ENCODE data around the gene FSTL1.

FSTL1 gene

GRCh38 chr3:120468635-120469295 is 18.0 kb upstream of the FSTL1 start:
- DNase-seq, result no peak

- no peak for DNase-seq
Measured at GRCh38 chr3:120462409-120462959, 11.7 kb upstream of the FSTL1 start.

- DNase-seq, result no peak
Measured at GRCh38 chr3:120461416-120461815, 10.6 kb upstream of the FSTL1 start.

- no peak for DNase-seq
Measured at GRCh38 chr3:120460862-120461261, 10.1 kb upstream of the FSTL1 start.

- DNase-seq, result no peak
Measured at GRCh38 chr3:120460181-120460790, 9.5 kb upstream of the FSTL1 start.

- DNase-seq, result no peak
Measured at GRCh38 chr3:120459196-120459595, 8.4 kb upstream of the FSTL1 start.

GRCh38 chr3:120457827-120458226 is 7.0 kb upstream of the FSTL1 start:
- no peak for DNase-seq

- no peak for DNase-seq
Measured at GRCh38 chr3:120454076-120454689, 3.4 kb upstream of the FSTL1 start.

- DNase-seq, result no peak
Measured at GRCh38 chr3:120452816-120453215, 2.0 kb upstream of the FSTL1 start.

- no peak for DNase-seq
Measured at GRCh38 chr3:120451806-120452205, 1.0 kb upstream of the FSTL1 start.

- DNase-seq, result no peak
Measured at GRCh38 chr3:120451272-120451761, 525 bp upstream of the FSTL1 start.

- peak; percentile 15 for DNase-seq
Measured at GRCh38 chr3:120449701-120450599, 842 bp downstream of the FSTL1 start.

- DNase-seq, result no peak
Measured at GRCh38 chr3:120449251-120449650, 1.5 kb downstream of the FSTL1 start.

GRCh38 chr3:120448756-120449155 is 2.0 kb downstream of the FSTL1 start:
- no peak for DNase-seq

GRCh38 chr3:120446891-120447668 is 3.7 kb downstream of the FSTL1 start:
- no peak for DNase-seq

- DNase-seq, result no peak
Measured at GRCh38 chr3:120445654-120446053, 5.1 kb downstream of the FSTL1 start.

- no peak for DNase-seq
Measured at GRCh38 chr3:120443626-120444123, 7.1 kb downstream of the FSTL1 start.

GRCh38 chr3:120442975-120443517 is 7.7 kb downstream of the FSTL1 start:
- DNase-seq, result no peak

GRCh38 chr3:120441776-120442175 is 9.0 kb downstream of the FSTL1 start:
- no peak for DNase-seq

- DNase-seq, result no peak
Measured at GRCh38 chr3:120440762-120441161, 10.0 kb downstream of the FSTL1 start.

GRCh38 chr3:120440001-120440703 is 10.6 kb downstream of the FSTL1 start:
- DNase-seq, result peak; percentile 16
